Measurements from ENCODE around the gene GALE.

DNA sequence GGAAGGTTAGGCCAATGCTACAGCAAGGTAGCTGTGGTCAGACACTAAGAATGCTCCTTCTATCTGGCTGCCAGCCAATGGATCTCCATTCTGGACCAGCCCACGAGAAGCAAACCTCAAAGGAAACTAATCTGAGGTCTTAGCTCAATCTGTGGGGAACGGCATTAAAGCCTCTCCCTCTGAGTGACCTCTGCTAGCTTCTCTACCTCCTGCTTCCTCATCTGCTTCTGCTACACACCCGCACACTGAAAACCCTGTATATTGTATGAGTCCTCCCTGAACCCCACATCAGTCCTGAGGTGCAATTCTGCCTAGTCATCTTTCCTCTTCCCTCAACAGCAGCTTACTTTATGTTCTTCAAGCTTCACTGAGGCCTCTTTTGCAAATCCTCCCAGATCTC is 6.9 kb upstream of the GALE start:
- TF ChIP-seq, protein P1, sequence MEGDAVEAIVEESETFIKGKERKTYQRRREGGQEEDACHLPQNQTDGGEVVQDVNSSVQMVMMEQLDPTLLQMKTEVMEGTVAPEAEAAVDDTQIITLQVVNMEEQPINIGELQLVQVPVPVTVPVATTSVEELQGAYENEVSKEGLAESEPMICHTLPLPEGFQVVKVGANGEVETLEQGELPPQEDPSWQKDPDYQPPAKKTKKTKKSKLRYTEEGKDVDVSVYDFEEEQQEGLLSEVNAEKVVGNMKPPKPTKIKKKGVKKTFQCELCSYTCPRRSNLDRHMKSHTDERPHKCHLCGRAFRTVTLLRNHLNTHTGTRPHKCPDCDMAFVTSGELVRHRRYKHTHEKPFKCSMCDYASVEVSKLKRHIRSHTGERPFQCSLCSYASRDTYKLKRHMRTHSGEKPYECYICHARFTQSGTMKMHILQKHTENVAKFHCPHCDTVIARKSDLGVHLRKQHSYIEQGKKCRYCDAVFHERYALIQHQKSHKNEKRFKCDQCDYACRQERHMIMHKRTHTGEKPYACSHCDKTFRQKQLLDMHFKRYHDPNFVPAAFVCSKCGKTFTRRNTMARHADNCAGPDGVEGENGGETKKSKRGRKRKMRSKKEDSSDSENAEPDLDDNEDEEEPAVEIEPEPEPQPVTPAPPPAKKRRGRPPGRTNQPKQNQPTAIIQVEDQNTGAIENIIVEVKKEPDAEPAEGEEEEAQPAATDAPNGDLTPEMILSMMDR (conservative IDR thresholded peaks at IDR 0.05; ENCODE audit: low read depth, low read length): no peak
- TF ChIP-seq RFX5 (IDR thresholded peaks at IDR 0.05; ENCODE audit: low read depth, low read length): no peak
- no peak for TF ChIP-seq POLR2A (IDR thresholded peaks at IDR 0.05; ENCODE audit: low read depth, low read length)

Data from IMR-90 (cell line).